ENCODE data around the gene GPR179.

The GPR179 gene

GRCh38 chr17:38328620-38329019 is 15.1 kb downstream of the GPR179 start:
- no peak for TF ChIP-seq CTCF (IDR thresholded peaks at IDR 0.05; ENCODE audit: low read depth, low read length)
- DNase-seq (ENCODE audit: extremely low read depth, low read depth), result no peak

GRCh38 chr17:38327936-38328335 is 15.8 kb downstream of the GPR179 start:
- DNase-seq (ENCODE audit: extremely low read depth, low read depth), result no peak
- no peak for TF ChIP-seq CTCF (IDR thresholded peaks at IDR 0.05; ENCODE audit: low read depth, low read length)

DNA sequence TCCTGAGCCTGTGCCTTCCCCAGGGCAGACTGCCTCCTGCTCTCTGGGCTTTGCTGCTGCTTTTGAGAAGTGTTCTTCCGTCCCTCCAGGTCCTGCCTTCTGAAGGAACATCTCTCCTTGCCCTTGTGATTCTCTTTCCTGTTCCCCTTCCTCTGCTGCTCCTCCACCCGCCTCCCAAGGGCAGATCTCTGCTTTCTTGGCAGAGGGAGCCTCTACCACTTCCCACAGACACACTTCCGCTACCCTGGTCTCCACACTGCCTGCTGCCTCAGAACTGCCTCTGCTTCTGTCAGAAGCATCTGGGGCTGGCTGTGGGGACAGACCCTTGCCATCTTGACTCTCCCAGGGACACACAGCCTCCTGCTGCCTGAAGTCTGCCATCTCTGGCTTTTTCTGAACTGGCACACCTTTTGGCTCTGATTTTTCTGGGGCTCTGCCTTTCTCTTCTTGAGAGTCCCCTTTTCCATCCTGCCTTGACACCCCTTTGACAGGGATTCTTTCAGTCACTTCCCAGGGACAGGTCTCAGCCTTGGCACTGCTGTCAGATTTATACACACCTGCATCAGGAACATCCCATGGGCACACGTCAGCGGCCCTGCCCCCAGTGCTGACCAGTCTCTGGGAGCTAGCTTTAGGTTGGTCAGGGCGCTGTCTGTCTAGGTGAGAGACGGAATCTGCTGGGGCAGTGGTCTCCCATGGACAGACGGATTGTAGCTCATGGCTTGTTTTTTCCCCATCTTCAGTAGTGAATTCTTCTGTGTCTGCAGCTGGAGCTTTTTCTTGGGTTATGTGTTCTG is 16.6 kb downstream of the GPR179 start:
- TF ChIP-seq CTCF (IDR thresholded peaks at IDR 0.05; ENCODE audit: low read depth, low read length), result no peak
- no peak for DNase-seq (ENCODE audit: extremely low read depth, low read depth)

DNA sequence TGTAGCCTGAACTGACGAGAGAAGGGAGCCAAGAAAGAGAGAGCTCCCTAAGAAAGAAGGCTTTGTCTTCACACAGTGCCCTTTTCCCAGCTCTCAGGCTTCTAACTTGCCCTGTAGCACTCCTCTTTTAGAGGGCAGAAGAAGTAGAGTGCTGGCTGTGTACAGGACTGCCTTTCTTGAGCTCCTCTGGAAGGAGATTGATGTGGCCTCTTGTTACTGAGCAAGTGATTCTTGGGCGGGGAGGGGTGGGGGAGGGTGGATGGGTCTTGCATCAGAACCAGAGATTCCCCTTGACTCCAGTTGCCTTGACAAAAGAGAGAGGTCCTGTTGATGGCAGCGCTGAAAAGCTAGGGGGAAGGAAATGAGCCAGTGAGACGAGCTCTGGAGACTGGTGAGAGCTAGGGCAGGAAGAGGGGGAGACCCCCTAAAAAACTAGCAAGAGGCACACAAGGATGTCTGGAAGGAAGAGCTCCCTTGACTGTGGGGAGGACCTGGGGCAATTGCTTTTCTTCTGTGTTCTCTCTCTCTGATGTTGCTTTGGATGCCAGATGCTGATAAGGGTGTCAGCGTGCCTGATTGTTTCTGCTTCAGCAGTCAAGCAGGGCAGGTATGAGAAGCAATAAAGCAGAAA is 18.4 kb downstream of the GPR179 start:
- TF ChIP-seq CTCF (IDR thresholded peaks at IDR 0.05; ENCODE audit: low read depth, low read length), result no peak
- no peak for DNase-seq (ENCODE audit: extremely low read depth, low read depth)

- no peak for TF ChIP-seq CTCF (IDR thresholded peaks at IDR 0.05; ENCODE audit: low read depth, low read length)
- DNase-seq (ENCODE audit: extremely low read depth, low read depth), result no peak
These were observed 19.0 kb downstream of the GPR179 start for GRCh38 chr17:38324772-38325171.

DNA sequence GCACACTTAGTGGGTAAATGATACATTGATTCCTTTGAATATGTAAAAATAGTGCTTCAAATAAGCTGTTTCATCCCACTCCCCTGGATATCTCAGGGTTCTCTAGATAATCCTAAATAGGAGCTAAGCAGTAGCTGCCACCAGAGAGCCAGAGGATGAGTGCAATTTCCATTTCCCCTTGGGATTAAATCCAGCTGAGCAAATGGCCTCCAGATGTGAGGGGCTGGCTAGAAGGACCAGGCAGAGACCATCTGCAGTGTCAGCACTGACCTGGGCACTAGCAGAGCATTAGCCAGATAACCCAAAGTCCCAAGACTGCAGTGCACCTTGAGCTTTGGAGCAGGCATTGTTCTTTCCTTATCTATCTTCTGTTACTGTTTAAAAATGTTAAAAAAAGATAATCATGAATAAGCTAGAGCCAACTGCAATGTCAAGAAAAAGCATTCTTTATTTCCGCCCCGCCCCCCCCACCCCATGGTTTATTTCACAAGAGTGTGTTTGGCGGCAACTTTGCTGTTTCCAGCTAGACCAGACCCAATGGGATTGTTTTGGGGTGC is 19.5 kb downstream of the GPR179 start:
- no peak for TF ChIP-seq CTCF (IDR thresholded peaks at IDR 0.05; ENCODE audit: low read depth, low read length)
- no peak for DNase-seq (ENCODE audit: extremely low read depth, low read depth)

DNA sequence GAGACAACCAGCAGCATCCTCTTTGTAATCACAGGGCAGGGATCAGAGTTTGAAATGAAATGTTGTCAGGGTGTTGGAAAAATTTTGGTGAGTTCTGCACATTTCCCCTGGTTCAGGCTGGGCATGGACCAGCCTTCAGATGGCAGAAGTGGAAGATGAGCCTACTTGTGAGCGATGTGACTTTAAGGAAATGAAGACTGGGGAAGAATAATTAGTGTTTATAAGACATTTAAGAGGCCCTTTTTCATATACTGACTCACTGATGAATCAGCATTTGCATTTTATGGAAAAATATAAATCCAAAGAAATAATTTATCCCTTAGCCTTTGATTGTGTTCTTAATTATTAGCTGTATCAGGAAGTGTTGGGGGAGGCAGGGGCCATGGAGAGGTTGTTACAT is 20.9 kb downstream of the GPR179 start:
- no peak for TF ChIP-seq CTCF (IDR thresholded peaks at IDR 0.05; ENCODE audit: low read depth, low read length)
- DNase-seq (ENCODE audit: extremely low read depth, low read depth), result no peak

All from AG09319 (cell line).